Heart right ventricle (tissue), 16 donors: ENCODE measurements around the gene LIG3. TPM values are rescaled to one million over a fixed set of nuclear protein-coding genes. Genes with fewer than 3 reads are reported as not detected.

Experiments
- ATAC-seq, 8 donors: fragments of 200-7000 bp; cut with Tn5 transposase; one replicate each; pipeline ENCODE4 v1.9.1; 2020; ENCODE audit warnings: mild to moderate bottlenecking in 8 of 8, moderate library complexity in 8 of 8, moderate number of reproducible peaks in 1 of 8
- DNase-seq, 2 donors: peaks; one replicate each; pipeline ENCODE4 v3.0.0-alpha.2; 2020
- H3K27ac ChIP-seq, 10 donors: fragments of 200-600 bp; sonication (generic) in 2 of 10; one replicate each; pipeline versions ENCODE4 v1.5.0 to v1.8.0; 2020 to 2022; ENCODE audit warnings: mild to moderate bottlenecking in 3 of 10
- H3K27me3 ChIP-seq, 7 donors: fragments of 200-600 bp; one replicate each; pipeline ENCODE4 v1.8.0; 2021 to 2022; ENCODE audit warnings: mild to moderate bottlenecking in 2 of 7
- H3K36me3 ChIP-seq, 9 donors: fragments of 200-600 bp; sonication (generic) in 1 of 9; one replicate each; pipeline versions ENCODE4 v1.5.0 to v1.8.0; 2020 to 2022; ENCODE audit warnings: mild to moderate bottlenecking in 2 of 9
- H3K4me1 ChIP-seq, 9 donors: fragments of 200-600 bp; sonication (generic) in 1 of 9; one replicate each; pipeline versions ENCODE4 v1.5.0 to v1.8.0; 2020 to 2022; ENCODE audit warnings: mild to moderate bottlenecking in 4 of 9
- H3K4me3 ChIP-seq, 10 donors: fragments of 200-600 bp; sonication (generic) in 2 of 10; one replicate each; pipeline versions ENCODE4 v1.5.0 to v1.8.0; 2020 to 2022; ENCODE audit warnings: mild to moderate bottlenecking in 7 of 10, moderate library complexity in 2 of 10
- H3K9me3 ChIP-seq, 11 donors: fragments of 200-600 bp in 10 of 11; sonication (generic) in 2 of 11; one replicate each; pipeline versions ENCODE4 v1.5.0 to v1.8.0; 2013 to 2022; ENCODE audit warnings: mild to moderate bottlenecking in 2 of 11, control low read depth in 1 of 11, moderate library complexity in 1 of 11
- CTCF ChIP-seq, 9 donors: fragments of 200-600 bp; sonication (generic) in 2 of 9; IDR thresholded peaks; one replicate each; pipeline versions ENCODE4 v1.5.0 to v1.8.0; 2021 to 2022; ENCODE audit warnings: antibody characterized with exemption in 9 of 9, mild to moderate bottlenecking in 5 of 9, moderate library complexity in 1 of 9
- WGBS, 2 donors: extraction: QIAGEN DNeasy Blood & Tissue Kit; methylation state at CpG; one replicate each; pipeline ENCODE4 v1.1.7; 2013; ENCODE audit warnings: inconsistent platforms in 1 of 2; 5-methylcytosine and 5-hydroxymethylcytosine counted together
- intact Hi-C, 10 donors: fragments of 100-400 bp; cut with DNase I; formaldehyde crosslinking; loops; one replicate each; pipeline versions ENCODE4 v1.11.1 to v1.14.2; 2022
- polyA plus RNA-seq, 2 donors: library from polyadenylated mRNA; stranded (reverse); fragments of 200-250 nt; gene quantifications; one replicate each; pipeline ENCODE4 v1.2.3, GENCODE V29; 2013
- total RNA-seq, 10 donors: library from RNA; stranded (reverse); fragmentation: NEBNext Ultra II Directional in 3 of 10; extraction: Animal tissue kit (Norgen Biotek cat#: 25700) in 3 of 10; gene quantifications; one replicate each; pipeline versions ENCODE4 v1.2.1 to v1.2.4, GENCODE V29; 2021 to 2023
- donor health status: Arrhythmogenic right ventricular cardiomyopathy.
- donor health status: ischemic (EF 13 %, LVEDD 7.1; RV severe dilation, severe dysfunction).
- donor health status: healthy with polysubstance abuse.
- donor health status: DM: no; HTN: yes; CAD: no.
- donor health status: DM: no; HTN: no; CAD: no.
- donor health status: ischemic (EF 25% LVEDD 6.9; RV normal size, moderate dysfunction).
- donor health status: ischemic (EF 25% LVEDD 5.7; RV mildly dilated, moderate dysfunction).
- donor health status: healthy.
- donor health status: DM: yes; HTN: yes; CAD: no.
- donor health status: Ischemic cardiomyopathy.
- donor health status: ischemic (EF 35%, LVEDD 5.7; RV mildly dilated, moderate dysfunction).
- donor health status: nonischemic (EF 11% LVEDD 7.7; RV severe dilation, severe dysfunction).
- donor health status: DM: yes; HTN: yes; CAD: no.
- donor health status: PGD.
- donor health status: ischemic (EF 29% LVEDD 5.4; RV normal size, mild dysfunction).
- donor health status: nonischemic (EF 23%, LVEDD 6.1; RV moderate dilation, normal function).

Gene LIG3
- total and polyA plus RNA-seq, 12 donors = 5.2 to 27.7 (median 19.5) TPM

DNA sequence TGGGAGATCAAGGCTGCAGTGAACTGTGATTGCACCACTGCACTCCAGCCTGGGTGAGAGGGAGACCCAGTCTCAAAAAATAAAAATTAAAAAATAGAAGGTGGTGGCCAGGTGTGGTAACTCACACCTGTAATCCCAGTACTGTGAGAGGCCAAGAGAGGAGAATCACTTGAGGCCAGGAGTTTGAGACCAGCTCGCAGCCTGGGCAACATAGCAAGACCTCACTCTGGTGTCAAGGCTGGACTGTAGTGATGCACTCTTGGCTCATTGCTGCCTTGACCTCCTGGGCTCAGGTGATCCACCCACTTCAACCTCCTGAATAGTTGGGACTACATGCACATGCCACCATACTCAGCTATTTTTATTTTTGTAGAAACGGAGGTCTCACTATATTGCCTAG is 69.9 kb downstream of the LIG3 start:
- 96 to 97% methylated on average over 2 of the region's 2 CpGs for WGBS, 2 donors
- DNase-seq (no peak), ATAC-seq (no peak)
- intact Hi-C loops = no loop called here
- H3K36me3 ChIP-seq = no peaks in the 10 kb centered on the region
- peaks cover 0 to 71% (median 28%) of the 10 kb centered on the region in 9 donors for H3K4me1 ChIP-seq
- no peak overlapping the region for H3K4me3 ChIP-seq
- no peak for TF ChIP-seq CTCF (IDR thresholded peaks at IDR 0.05)
- peak overlapping the region in 2 of 10 donors; percentile 63 to 88 for H3K27ac ChIP-seq
- no peaks in the 10 kb centered on the region for H3K27me3 ChIP-seq
- no peaks in the 10 kb centered on the region for H3K9me3 ChIP-seq

DNA sequence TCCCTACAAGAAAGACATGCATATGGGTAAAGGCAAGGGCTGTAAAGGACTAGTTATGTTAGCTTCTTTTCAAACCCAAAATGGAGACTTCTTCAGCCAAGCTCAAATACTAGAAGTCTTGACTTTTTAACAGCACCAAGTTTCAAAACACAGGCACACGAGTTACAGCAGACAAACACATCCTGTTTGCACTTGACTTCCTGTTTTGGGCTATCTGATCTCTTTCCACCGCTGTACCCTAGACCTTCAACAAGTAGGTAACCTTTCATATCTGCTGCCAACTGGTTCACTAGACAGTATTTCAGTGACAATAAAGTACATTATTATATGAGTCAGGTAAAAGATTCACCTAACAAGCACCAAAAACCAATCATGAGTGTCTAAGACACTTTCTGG is 70.9 kb downstream of the LIG3 start:
- 27 to 33% methylated on average over 2 of the region's 2 CpGs for WGBS, 2 donors
- Histone ChIP-seq H3K4me1 (peaks cover 0 to 63% (median 28%) of the 10 kb centered on the region in 9 donors), H3K27ac (peak overlapping the region in 8 of 10 donors; percentile 4 to 88 (median 58)), H3K27me3 (no peaks in the 10 kb centered on the region), H3K36me3 (no peaks in the 10 kb centered on the region), H3K9me3 (no peaks in the 10 kb centered on the region), H3K4me3 (peak overlapping the region in 3 of 10 donors; percentile 7 to 29 (median 21))
- intact Hi-C loops = no loop called here
- TF ChIP-seq CTCF (IDR thresholded peaks at IDR 0.05) = no peak
- no peak for DNase-seq
- ATAC-seq = peak in 5 of 8 donors; percentile 48 to 62 (median 58)

DNA sequence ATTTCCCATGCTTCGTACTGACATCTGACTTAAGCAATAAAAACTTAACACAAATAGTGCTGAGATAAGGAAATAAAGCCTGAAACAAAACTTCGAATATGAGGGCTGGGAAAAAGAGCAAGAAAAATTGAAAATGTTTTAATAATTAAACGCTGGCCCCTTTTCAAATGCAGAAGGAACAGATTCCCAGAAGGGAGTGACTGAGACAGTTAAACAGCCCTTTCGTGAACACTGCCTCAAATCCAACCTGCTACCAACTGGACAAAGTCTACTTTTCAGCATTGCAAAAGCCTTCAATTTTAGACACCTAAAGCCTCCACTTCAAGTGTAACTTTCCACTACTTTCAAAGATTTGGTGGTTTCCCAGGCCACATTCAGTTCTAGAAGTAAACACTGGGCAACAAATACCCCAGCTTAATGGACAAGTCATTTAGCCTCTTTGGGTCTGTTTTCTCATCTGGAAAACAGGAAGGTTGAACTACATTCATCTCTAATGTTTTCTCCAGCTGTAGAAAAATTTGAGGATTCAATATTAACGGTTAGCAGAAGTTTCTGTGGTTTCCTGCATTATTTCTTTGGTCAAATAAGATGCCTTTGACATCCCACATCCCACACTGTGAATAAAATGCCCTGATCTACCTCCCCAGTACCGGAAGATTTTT is 71.4 kb downstream of the LIG3 start:
- intact Hi-C loops = no loop called here
- TF ChIP-seq CTCF (IDR thresholded peaks at IDR 0.05) = no peak
- peak in 4 of 8 donors; percentile 33 to 48 (median 42) for ATAC-seq
- Histone ChIP-seq H3K4me1 (peaks cover 0 to 58% (median 28%) of the 10 kb centered on the region in 9 donors), H3K4me3 (peak overlapping the region in 3 of 10 donors; percentile 7 to 29 (median 21)), H3K27ac (peak overlapping the region in 9 of 10 donors; percentile 4 to 88 (median 54)), H3K27me3 (no peaks in the 10 kb centered on the region), H3K36me3 (no peaks in the 10 kb centered on the region), H3K9me3 (no peaks in the 10 kb centered on the region)
- no peak for DNase-seq
- 37 to 57% methylated on average over 6 of the region's 6 CpGs for WGBS, 2 donors

GRCh38 chr17:35052241-35052610 is 71.9 kb downstream of the LIG3 start:
- no peak overlapping the region for H3K4me3 ChIP-seq
- H3K36me3 ChIP-seq = no peaks in the 10 kb centered on the region
- peak overlapping the region in 6 of 10 donors; percentile 13 to 88 (median 46) for H3K27ac ChIP-seq
- no peak for DNase-seq
- H3K9me3 ChIP-seq = no peaks in the 10 kb centered on the region
- intact Hi-C loops = no loop called here
- peaks cover 0 to 53% (median 28%) of the 10 kb centered on the region in 9 donors for H3K4me1 ChIP-seq
- no peaks in the 10 kb centered on the region for H3K27me3 ChIP-seq
- no peak for TF ChIP-seq CTCF (IDR thresholded peaks at IDR 0.05)
- ATAC-seq = no peak
